Thyroid gland (tissue), 4 donors: Measurements from ENCODE around the gene MUC6.

Experiments used
- CTCF ChIP-seq, 6 experiments: fragments of 200-600 bp in 3 of 6; fragments of 450-650 bp in 3 of 6; sonication (generic) in 3 of 6; IDR thresholded peaks; one replicate each; pipeline ENCODE4 v1.5.1; 2016 to 2019; ENCODE audit warnings: antibody characterized with exemption in 6 of 6, mild to moderate bottlenecking in 2 of 6, inconsistent platforms in 1 of 6, moderate library complexity in 1 of 6
- POLR2A ChIP-seq, 2 donors: fragments of 450-650 bp; IDR thresholded peaks; one replicate each; pipeline ENCODE4 v1.6.1; 2017; ENCODE audit warnings: antibody characterized with exemption in 2 of 2, mild to moderate bottlenecking in 2 of 2, moderate library complexity in 1 of 2

GRCh38 chr11:999009-999408 is 37.5 kb downstream of the MUC6 start:
- TF ChIP-seq CTCF (IDR thresholded peaks at IDR 0.05) (no peak), POLR2A (IDR thresholded peaks at IDR 0.05) (no peak)
